Stimulated activated CD4-positive, alpha-beta T cell treated with anti-CD3 and anti-CD28 coated beads, Interleukin-4, amount 100 ng/mL, for 24 hours (primary cell): ENCODE data around the gene ELL.

Experiments used
- DNase-seq: peaks from one replicate; pipeline ENCODE4 v3.0.0-alpha.2; 2020

The ELL gene

DNA sequence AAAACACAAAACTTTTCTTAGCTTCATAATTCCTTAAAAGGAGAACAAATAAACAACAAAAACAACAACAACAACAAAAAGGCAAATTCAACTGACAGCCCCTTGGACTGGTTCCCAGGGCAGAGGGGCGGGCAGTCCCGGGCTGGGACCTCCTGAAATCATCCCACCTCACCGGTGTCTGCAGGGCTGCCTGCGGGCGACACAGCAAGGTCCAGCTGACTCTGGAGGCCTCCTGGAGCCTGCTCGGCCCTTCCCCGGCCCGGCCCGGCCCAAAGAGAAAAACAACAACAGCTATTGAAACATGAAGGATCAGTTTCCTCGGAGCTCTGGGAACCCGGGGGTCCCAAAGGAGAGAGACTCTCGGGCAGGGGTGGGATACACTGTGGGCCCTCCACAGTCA is 78.9 kb downstream of the ELL start:
- no peak for DNase-seq

DNA sequence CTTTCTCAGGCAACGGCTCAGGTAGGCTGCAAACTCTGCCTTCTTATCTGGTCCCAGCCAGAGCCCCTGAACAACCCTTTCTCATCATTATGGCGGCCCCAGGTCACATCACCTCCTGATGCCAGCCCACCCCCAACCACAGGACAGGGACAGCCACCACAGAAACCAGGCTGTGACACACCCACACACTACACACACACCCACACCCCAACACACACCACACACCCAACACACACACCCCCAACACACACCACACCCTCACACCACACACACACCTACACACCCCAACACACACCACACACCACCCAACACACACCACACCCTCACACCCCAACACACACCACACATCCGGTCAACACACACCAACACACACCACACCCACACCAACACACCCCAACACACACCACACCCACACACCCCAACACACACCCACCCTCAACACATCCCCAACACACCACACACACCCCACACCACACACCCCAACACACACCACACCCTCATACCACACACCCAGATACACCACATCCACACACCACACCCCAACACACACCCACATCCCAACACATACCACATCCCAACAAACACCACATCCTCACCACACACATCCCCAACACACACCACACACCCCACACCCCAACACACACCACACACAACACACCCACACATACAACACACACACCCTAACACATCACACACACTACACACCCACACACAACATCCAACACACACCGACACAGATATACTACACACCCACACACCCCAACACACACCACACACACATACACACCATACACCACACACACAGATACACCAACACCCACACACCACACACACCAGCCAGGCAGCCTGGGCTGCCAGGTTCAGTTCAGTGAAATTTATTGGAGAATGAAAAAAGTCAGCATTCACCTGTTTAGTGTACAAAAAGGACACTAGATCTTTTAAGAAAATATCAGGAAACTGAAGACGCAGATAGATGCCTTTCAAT is 79.8 kb downstream of the ELL start:
- no peak for DNase-seq

DNA sequence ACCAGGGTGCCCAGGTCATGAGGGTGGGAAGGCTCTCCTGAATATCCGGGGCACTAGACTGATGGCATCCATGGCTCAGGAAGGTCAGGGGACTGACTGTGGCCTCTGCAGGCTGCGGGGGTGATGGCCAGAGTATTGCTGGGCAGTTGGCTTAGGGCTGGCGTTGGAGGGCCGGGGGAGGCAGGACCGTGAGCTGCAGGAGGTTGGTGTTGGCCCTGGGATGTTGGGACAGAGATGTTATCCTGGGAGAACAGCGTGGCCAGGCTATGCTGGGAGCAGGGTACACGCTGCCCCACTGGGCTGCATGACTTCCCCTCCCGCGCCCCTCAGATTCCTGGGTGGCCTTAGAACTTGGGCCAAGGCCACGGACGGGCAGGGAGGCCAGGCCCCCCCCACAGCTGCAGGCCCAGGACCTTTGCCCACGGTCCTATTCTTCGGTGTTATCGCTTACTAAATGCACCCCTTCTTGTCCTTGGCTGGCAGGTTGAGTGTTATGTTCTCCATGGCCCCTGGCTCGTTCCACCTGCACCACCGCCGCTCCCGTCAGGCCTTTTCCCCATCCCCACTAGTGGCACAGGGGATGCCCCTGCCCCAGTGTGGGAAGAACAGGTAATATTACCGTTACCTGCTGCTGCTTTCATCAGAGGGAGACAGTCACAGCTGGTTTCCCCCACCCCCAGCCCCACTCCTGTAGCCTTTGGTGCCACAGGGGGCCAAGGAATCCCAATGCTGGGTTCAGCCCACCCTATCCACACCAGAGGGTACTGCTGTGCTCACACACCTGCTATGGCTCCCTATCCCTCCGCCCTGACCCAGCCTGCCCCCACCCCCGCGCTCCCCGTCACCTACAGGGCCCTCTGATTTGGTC is 80.7 kb downstream of the ELL start:
- DNase-seq, result no peak

DNA sequence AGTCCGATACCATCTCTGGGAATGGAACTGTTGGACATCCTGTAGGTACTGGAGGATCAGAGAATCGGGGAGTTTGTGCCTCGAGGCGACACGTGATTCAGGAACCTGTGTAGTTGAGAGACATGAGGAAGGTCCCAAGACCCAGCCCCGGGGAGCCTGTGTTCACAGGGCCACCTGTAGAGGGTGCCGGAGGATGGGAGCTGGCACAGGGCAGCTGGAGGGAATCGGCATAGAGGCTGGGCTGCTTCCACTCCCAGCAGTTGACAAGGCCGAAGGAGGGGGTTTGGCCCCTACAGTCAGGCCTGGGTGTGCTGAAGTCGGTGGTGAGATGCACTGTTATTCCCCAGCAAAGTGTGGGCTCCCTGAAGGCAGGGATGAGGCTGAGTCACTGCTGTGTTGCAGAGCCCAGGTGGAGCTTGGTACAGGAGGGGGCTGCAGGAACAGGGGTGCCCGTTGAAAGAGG is 81.4 kb downstream of the ELL start:
- DNase-seq, result no peak

DNA sequence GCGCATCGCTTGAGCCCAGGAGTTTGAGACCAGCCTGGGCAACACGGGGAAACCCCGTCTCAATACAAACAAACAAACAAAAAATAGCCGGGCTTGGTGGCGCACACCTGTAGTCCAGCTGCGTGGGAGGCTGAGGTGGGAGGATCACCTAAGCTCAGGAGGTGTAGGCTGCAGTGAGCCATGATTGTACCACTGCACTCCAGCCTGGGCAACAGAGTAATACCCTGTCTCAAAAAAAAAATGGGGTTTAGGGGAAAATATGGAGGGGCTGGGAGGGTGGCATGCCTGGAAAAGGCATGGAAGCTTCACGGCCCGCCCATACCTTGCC is 82.0 kb downstream of the ELL start:
- DNase-seq, result no peak

DNA sequence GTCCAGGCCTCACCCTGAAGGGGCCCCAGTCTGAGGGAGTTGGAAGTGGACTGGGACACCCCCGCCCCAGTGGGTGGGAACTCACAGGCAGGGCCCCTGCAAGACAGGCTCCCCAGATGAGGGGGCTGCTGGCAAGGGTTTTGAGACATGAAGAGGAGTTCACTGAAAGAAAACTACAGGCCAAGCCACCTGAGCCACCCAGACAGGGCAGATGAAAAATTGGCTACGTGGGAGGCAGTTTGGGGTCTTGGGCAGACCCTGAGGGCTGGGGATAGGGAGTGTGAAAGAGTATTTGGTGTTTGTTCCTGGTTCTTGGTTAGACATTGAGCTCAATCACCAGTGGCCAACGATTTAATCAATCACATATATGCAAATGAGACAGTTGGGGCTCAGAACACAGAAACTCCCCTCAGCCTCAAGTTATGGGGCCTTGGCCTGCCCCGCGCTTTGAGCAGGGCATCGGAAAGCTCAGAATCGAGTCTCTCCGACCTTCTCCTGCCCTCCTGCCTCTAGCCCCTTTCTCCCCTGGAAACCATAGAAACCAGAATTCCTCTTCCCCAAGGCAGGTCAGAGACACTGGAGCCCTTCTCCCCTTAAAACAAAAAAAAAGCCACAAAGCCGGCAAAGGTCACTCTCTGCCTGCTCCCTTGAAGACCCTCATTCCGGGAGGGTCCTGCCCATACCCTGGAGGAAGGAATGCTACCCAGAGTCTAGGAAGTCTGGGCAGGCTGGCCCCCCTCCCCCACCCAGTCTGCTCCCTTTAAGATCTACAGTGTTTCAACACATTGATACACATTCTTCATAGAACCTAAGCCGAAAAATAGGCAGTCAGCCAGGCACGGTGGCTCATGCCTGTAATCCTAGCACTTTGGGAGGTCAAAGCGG is 82.6 kb downstream of the ELL start:
- no peak for DNase-seq

DNA sequence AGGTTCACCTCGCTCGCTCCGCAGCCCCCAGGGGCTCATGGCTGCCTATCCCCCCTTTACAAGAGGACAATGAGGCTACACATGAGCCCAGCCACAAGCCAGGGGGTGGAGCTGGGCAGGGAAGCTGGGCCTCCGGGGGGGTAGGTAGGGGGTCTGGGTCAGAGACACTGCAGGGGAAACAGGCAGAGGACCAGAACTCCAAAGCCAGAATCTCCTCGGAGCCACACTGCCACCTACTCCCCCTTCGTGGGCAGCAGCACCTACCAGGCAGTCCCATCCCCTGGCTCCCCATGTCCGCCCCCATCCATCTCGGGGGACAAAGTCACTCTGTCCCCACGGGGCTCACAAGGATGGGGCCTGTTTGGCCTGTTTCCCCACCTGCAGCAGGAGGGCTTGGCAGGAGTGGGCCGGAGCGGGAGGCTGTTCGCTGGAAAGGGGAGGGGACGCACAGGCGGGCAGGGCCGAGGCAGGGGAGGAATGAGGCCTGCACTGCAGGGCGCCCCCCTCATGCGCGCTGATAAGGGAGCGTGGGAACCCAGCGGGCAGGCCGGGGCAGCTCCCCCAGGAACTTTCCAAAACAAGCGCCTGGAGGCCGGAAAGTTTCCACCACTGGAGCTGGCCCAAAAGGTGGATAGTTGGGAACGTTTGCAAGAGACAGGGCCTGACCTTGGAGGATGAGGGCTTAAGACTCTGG is 83.4 kb downstream of the ELL start:
- no peak for DNase-seq

DNA sequence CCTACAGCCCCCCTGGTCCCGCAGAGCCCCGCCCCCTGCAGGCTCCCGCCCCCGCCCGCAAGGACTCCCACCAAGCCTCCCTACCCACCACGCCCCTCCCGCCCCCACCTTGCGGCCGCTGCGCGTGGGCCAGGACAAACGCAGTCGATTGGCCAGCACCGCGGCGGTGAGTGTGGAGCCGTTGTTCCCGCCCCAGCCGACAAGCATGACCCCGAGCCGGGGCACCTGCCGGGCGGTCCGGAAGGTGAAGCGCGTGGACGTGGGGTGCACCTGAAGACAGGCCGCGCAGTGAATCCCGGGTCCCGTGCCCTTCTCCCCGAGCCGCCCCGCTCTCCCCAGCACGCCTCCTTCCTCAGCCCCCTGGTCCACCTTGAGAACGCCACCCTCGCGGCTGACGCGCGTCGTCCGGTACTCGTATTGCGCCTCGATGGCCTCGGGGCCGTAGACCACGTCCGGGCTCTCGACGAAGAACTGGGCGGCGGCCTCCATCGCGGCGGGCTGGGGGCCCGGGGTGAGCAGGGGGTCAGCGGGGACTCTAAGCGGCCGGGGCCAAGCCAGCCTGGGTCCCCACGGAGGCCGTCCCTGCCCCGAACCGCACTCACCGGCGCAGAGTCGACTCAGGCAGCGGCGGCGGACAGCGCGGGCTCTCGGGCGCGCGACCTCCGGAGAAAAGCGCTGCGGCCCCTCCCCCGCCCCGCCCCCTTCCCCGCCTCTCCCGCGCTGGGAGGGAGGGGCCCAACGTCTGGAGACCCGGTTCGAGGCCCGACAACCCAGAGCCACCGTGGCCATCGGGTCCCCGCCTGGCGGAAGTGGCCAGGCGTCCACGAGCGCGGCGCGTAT is 84.2 kb downstream of the ELL start, which contains the start of gene ISYNA1:
ISYNA1 (minus strand) TSS at position 643 of the 840 bp plus-strand sequence; CDS start at position 489, 154 bp downstream.
- DNase-seq, result peak; percentile 46

DNA sequence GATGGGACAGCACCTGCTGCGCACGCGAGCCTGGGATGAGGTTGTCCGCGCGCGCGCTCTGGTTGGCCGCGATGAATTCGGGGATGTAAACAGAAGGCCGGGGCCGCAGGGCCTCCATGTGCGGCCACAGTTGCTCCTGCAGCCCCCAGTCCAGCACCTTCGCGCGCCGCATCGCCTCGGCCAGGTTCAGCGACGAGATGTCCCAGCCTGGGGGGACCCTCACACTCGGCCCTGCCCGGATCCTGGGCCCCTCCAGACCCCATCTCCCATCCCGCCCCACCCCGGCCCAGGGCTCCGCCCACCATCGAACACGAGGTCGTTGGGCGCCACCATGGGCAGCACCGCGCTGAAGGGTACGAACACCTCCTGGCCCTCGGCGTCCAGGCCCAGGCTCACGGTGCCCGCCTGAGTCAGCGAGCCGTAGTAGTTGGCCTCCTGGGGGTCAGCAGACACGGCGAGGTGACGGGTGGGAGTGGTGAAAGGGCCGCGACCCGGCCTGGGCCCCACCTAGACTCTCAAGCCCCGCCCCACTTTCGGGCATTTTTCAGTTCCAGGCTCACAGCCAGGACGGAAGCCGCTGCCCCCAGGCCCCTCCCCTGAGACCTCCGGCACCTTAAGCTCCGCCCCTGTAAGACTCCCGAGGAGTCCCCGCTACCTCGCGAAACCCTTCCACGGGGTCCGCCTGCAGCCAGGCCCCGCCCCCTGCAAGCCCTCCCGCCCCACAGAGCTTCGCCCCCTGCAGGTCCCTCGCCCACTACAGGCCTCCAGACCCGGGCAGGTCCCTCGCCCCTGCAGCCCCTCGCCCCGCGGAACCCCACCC is 85.0 kb downstream of the ELL start:
- peak; percentile 70 for DNase-seq

DNA sequence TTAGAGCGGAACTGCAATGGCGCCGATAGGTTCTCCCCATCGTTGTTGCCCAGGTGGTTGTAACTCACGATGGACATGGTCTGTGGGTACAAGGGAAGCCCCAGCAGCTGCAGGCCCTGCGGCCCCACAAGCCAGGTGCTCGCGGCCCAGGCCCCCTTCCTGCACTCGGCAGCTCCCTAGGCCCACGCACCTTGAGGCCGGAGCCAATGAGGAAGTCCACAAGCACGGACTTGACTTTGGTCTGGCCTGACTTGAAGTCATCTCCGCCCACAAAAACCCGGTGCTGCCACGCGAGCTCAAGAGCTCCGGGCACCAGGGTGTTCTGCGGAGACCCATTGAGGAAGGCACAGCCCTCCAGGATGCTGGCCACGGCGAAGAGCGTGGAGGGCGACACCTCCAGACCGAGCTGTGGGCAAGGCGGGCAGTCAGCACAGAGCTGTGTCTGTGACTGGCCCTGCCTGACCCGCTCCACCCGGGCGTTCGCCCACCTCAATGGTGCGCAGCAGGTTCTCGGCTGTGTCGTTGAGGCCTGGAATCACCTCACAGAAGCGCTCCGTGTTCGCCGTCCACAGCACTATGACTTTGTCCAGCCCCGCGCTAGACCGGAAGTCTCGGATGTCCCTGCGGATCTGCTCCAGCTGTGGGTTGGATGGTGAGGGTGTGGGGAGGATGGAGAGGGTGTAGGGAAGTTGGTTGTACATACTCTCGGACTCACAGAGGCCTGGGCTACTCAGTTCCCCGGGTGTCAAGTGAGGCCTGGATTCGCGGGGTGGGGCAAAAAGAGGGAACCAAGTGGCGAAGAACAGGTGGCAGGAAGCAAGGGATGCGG is 85.8 kb downstream of the ELL start:
- DNase-seq, result no peak

DNA sequence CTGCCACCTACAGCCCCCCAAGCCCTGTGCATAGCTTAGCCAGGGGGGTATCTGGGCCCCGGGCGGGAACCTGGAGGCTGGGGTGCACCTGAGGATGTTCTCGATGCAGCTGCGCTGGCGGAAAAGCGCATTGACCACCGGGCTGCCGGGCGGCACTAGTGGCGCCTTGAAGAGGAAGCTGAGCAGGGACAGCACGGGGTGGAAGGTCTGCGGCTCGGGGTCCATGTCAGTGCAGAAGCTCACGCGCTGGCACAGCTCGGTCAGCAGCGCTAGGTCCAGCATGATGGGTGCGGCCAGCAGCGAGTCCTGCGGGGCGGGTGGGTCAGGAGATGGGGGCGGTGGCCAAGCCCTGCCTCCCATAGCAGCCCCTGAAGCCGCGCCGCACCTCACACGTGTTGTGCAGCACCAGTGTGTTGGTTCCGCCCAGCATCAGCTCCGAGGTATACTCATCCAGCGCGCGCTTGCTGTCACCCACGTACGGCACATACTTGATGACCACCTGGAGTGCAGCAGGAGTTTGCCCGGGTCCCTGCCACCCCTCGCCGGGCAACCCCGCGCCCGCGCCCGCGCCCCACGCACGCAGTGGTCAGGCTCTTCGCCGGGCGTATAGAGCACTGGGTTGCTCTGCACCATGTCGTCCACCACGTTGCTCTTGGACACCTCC is 86.6 kb downstream of the ELL start:
- no peak for DNase-seq

DNA sequence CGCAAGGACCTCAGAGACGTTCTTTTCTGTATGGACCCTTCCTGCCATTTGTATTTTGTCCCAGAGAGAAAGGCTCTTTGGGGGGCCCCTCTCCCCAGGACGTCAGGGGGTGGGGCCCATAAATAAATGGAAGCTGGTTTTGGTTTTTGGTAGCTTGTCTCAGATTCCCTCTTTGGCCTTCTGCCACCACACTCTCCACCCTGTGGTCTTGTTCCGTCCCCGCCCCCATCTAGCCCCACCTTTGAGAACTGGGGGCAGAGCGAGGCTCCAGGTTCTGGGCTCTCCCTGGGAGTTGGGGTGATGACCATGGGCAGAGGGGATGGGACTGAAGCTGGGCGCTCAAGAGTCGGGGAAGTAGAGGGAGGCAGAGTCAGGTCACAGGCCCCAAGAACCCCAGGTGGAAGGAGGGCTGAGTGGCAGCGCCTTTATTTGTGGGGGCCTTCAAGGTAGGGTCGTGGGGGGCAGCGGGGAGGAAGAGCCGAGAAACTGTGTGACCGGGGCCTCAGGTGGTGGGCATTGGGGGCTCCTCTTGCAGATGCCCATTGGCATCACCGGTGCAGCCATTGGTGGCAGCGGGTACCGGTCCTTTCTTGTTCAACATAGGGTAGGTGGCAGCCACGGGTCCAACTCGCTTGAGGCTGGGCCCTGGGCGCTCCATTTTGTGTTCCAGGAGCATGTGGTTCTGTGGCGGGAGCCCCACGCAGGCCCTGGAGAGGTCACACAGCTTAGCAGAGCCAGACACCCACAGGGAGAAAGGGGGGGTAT is 87.3 kb downstream of the ELL start:
- DNase-seq, result no peak

DNA sequence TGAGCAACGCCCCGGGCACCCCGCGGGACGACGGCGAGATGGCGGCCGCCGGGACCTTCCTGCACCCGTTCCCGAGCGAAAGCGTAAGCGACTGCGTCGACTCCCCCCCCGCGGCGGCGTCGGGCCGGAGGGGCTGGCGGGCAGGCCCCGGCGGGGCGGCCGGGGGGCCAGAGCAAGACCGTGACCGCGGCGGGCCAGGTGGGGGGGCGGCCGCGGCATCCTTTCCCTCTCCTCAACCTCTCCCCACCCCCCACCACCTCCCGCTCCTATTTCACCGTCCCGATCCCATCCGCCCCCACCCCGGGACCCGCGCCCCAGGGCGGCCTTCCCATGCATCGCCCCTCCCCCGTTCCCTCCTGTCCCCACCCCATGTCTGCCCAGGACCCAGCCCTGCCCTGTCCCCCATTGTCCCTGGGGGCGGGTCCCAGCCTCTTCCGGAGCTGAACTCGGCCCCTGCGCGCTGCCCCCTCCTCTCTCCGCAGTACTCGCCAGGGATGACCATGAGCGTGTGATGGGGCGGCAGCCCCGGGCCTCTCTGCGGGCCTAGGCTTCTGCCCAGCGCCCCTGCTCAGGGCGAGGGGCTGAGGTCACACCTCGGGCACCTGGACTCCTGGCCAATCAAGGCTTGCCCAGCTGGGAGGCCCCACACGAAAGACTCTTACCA is 88.0 kb downstream of the ELL start:
- no peak for DNase-seq

DNA sequence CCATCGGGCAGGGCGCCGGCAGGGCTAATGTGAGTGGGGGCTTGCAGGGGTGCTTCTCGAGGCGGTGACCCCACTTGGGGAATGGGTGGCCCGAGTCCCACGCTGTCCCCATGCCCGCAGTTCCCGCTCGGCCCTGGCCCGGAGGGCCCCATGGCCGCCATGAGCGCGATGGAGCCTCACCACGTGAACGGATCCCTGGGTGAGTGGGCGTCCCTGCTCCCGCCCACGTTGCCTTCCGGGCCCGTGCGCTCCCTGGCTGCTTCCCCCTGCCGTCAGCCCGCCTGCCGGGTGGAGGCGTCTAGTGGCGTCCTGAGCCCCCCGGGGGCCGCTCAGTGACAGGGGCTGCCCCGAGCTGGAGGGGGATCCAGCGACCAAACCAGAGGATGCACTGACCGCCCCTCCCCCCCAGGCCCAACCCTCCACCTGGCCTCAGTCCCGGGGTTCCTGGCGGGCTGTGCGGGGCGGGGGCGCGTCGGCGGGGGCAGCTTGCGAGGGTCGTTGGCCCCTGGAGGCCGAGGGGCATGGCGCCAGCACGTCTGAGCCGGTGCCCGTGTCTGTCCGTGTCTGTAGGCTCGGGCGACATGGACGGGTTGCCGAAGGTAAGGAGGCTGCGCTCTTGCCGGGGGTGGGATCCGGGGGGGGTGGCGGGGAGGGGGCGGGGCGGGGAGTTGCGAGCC is 88.7 kb downstream of the ELL start:
- no peak for DNase-seq

DNA sequence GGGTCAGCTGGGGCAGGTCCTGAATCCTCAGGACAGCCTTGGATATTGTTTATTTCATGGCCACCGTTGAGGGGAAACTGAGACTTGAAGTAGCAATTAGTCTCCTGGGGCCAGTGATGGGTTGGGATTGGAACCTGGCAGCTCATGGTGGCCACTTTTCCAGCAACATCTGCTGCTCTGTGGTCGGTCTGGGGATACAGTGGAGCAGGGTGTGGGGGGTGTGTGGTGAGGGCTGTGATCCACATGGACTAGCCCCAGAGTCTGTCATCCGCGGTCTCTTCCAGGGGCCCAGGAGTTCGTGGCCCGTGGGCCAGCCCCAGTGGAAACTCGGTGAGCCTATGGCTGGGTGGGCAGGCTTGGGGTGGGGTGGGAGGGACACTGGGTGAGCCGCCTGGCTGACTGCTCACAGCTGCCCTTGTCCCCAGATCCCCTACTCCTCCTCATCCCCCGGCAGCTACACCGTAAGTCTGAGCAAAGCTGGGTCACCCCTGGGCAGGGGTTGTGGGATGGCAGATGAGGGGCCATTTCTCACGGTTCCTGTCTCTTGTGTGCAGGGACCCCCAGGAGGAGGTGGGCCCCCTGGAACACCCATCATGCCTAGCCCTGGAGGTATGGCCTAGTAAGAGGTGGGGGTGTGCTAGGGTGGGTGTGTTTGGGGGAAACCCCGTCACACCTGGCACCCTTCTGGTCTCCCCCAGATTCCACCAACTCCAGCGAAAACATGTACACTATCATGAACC is 89.4 kb downstream of the ELL start:
- no peak for DNase-seq
